Lower leg skin (tissue), 4 donors: ENCODE data around the gene CHCHD4. TPM values are rescaled to one million over a fixed set of nuclear protein-coding genes. Genes with fewer than 3 reads are reported as not detected.

Source experiments
- DNase-seq, 2 donors: peaks; one replicate each; pipeline ENCODE4 v3.0.0-alpha.2; 2019; ENCODE audit warnings: low spot score in 2 of 2
- H3K4me3 ChIP-seq: fragments of 200-600 bp; sonication (generic); 2 replicates; pipeline ENCODE4 v1.5.1; 2017; ENCODE audit warnings: mild to moderate bottlenecking, low read depth; ENCODE audit not compliant: poor library complexity, severe bottlenecking
- POLR2A ChIP-seq, 2 donors: fragments of 450-650 bp; IDR thresholded peaks; one replicate each; pipeline ENCODE4 v1.6.1; 2016 to 2017; ENCODE audit warnings: antibody characterized with exemption in 2 of 2, mild to moderate bottlenecking in 1 of 2, moderate library complexity in 1 of 2
- WGBS, 2 donors: methylation state at CpG; one replicate each; pipeline ENCODE4 v1.1.5; 2018; 5-methylcytosine and 5-hydroxymethylcytosine counted together
- intact Hi-C: fragments of 100-400 bp; cut with DNase I; formaldehyde crosslinking; loops from one replicate; pipeline ENCODE4 v1.15.0; 2023; ENCODE audit warnings: low total_unique reads
- total RNA-seq, 4 donors: library from RNA; depleted of rRNA; stranded (reverse); fragments of >200 nt; gene quantifications; one replicate each; pipeline ENCODE4 v1.1.0, GENCODE V29; 2016
- TF ChIP-seq, protein P1 (sequence below), 3 donors: fragments of 450-650 bp; IDR thresholded peaks; one replicate each; pipeline ENCODE4 v1.5.1; 2016; ENCODE audit warnings: antibody characterized with exemption in 3 of 3, mild to moderate bottlenecking in 3 of 3, moderate library complexity in 2 of 3

CHCHD4 gene
- 10 to 100 TPM in 3 of 4 donors, 1 to 10 TPM in 1; 8.4 to 14.6 (median 11.8) TPM for total RNA-seq

DNA sequence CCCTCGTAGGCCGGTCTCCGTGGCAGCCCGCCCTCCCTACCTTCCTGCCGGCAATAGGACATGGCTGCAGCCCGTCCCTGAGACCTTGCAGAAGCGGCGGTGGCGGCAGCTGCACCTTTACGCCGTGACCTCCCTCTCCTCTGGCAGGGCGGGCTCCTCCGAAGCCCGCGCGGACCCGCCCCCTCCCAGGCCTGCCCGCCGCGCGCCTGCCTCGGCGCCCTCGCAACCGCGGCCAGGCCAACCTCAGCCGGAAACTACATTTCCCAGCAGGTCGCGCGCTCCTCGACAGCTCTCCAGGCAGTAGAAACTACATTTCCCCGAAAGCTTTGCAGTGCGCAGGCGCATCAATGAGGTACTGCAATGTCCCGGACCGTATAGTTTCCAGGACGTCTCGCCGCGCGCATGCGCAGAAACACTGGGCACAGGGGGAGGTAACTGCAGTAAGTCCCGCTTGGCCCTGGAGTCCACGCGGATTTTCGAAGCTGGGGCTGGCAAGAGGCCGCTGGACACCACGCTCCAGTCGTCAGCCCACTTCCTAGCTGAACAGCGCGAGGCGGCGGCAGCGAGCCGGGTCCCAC lies at the start of gene CHCHD4, which contains the start of gene TMEM43:
Gene CHCHD4, minus strand, starts transcription at position 256 of the 578 bp plus-strand sequence. Its CDS starts 194 bp downstream, at position 62.
Gene TMEM43, plus strand, starts transcription at position 438 of the 578 bp plus-strand sequence. CDS start 142 bp downstream, outside the sequence.
- DNase-seq = peak; percentile 99 to 100
- 0% methylated on average over 30 to 33 of the region's 55 CpGs for WGBS, 2 donors
- peak within 1 kb of the TSS; percentile 99 for H3K4me3 ChIP-seq
- TF ChIP-seq POLR2A (IDR thresholded peaks at IDR 0.05) = no peak
- TF ChIP-seq, protein P1, sequence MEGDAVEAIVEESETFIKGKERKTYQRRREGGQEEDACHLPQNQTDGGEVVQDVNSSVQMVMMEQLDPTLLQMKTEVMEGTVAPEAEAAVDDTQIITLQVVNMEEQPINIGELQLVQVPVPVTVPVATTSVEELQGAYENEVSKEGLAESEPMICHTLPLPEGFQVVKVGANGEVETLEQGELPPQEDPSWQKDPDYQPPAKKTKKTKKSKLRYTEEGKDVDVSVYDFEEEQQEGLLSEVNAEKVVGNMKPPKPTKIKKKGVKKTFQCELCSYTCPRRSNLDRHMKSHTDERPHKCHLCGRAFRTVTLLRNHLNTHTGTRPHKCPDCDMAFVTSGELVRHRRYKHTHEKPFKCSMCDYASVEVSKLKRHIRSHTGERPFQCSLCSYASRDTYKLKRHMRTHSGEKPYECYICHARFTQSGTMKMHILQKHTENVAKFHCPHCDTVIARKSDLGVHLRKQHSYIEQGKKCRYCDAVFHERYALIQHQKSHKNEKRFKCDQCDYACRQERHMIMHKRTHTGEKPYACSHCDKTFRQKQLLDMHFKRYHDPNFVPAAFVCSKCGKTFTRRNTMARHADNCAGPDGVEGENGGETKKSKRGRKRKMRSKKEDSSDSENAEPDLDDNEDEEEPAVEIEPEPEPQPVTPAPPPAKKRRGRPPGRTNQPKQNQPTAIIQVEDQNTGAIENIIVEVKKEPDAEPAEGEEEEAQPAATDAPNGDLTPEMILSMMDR (IDR thresholded peaks at IDR 0.05) = peak in 1 of 3 donors; percentile 6
- intact Hi-C loops = loop anchor here (10.0 kb wide), 1 partner anchor 50 kb away; the partner anchor contains the start of genes LSM3 and XPC

DNA sequence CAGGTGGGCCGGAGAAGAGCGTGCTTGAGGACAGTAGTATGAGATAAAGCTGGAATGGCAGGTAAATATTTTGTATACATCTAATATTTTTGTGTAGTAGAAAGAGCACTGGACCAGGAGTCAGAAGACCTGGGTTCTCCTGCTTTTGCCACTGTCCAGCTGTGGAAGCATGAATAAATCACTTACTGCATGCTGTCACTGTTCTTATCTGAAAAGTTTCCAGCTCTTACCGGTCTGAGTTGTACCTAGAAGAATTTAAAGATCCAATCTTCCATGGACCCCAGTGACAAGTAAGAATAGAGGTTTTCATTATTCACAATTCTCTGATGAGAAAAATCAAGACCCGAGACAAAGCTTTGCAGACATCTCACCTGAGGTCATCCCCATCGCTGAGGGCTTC lies 47.8 kb upstream of the CHCHD4 start:
- H3K4me3 ChIP-seq = no peak overlapping the region
- no peak for TF ChIP-seq POLR2A (IDR thresholded peaks at IDR 0.05)
- TF ChIP-seq, protein P1 (IDR thresholded peaks at IDR 0.05) = no peak
- WGBS, 2 donors = 92 to 93% methylated on average over 5 of the region's 5 CpGs
- intact Hi-C loops = loop anchor here (10.0 kb wide), 1 partner anchor 48 kb away; the partner anchor contains the start of genes CHCHD4 and TMEM43
- no peak for DNase-seq

DNA sequence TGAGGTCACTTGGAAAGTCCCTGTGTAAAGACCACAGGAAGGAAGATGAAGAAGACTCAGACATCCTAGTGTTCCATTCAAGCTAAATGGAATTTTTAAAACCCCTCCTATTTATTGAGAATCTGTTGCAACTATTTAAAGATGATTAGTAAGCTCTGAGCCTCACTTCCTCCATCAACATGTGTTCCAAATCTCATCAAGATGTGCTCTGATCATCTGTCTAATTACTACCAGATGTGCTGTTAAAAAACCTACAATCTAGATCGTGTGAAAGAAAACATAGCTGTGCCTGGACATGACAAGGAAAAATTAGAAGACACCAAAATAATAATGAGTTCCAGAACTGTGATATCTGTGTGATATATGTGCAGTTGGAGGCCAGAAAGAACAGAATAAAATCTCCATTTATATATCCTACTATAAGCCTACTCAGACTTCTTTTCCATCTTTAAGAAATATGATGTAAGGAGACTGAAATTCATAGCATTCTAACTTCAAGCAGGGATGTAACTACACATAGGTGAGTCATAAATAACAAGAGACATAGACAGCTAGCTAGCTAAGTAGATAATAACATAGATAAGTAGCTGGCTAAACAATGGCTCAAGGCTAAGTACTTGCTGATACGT lies 46.0 kb upstream of the CHCHD4 start:
- WGBS, 2 donors = 34 to 35% methylated on average over 2 of the region's 2 CpGs
- intact Hi-C loops = loop anchor here (10.0 kb wide), 1 partner anchor 46 kb away; the partner anchor contains the start of genes CHCHD4 and TMEM43
- no peak overlapping the region for H3K4me3 ChIP-seq
- DNase-seq = no peak
- TF ChIP-seq, protein P1 (IDR thresholded peaks at IDR 0.05) = no peak
- no peak for TF ChIP-seq POLR2A (IDR thresholded peaks at IDR 0.05)

DNA sequence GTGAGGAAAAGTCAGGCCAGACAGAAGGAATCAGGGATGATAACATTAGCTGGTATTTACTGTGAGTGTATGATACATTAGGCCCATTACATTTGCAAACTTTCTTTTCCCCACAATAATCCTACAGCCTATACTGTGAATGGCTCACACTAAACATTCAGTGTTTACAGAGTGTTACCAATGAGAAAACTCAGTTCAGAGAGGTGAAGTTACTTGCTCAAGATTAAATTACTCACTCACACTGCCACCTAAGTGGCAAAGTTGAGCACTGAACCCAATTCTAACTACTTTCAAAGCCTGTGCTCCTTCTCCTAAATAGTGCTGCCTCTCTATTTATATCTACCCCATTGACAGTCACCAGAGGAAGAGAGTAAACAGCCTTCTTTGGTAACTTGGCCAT lies 45.2 kb upstream of the CHCHD4 start:
- intact Hi-C loops = loop anchor here (10.0 kb wide), 1 partner anchor 45 kb away; the partner anchor contains the start of genes CHCHD4 and TMEM43
- H3K4me3 ChIP-seq = no peak overlapping the region
- TF ChIP-seq, protein P1 (IDR thresholded peaks at IDR 0.05) = no peak
- TF ChIP-seq POLR2A (IDR thresholded peaks at IDR 0.05) = no peak
- DNase-seq = no peak

DNA sequence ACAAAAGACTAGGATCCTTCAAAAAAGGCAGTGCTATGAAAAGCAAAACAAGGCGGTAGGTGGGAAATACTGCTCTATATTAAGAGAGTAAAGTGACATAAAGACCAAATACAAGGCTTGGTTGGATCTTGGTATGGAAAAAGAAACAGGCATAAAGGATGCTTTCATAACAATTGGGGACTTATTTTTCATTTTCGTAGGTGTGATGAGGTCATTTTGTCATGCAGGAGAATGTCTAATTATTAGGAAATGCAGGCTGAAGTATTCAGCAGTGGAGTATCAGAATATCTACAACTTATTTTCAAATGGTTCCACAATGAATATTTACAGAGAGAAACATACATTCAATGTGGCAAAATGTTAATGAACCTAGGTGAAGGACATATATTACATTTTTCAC lies 44.8 kb upstream of the CHCHD4 start:
- WGBS, 2 donors = 88 to 94% methylated on average over 2 of the region's 2 CpGs
- DNase-seq = no peak
- no peak for TF ChIP-seq POLR2A (IDR thresholded peaks at IDR 0.05)
- TF ChIP-seq, protein P1 (IDR thresholded peaks at IDR 0.05) = no peak
- intact Hi-C loops = no loop called here
- no peak overlapping the region for H3K4me3 ChIP-seq
